Neural crest cell (in vitro differentiated cells): Measurements from ENCODE around the gene SCIN. TPM values are rescaled to one million over a fixed set of nuclear protein-coding genes. Genes with fewer than 3 reads are reported as not detected.
"Not testable (repeated sequence)": the region's sequence is repeated elsewhere in the genome, so short reads cannot be mapped to it uniquely, and the experiment has no call there.

Source experiments
- DNase-seq: peaks from one replicate; pipeline ENCODE4 v3.0.0; 2021; ENCODE audit warnings: low read depth, mixed read lengths, low spot score
- H3K27ac Mint-ChIP-seq: one replicate; pipeline ENCODE4 v1.8.0; 2021; ENCODE audit warnings: mild to moderate bottlenecking, mixed read lengths; ENCODE audit not compliant: unreplicated experiment
- H3K27me3 Mint-ChIP-seq: 2 replicates; pipeline ENCODE4 v1.8.0; 2021; ENCODE audit warnings: low read depth, mild to moderate bottlenecking, mixed read lengths
- H3K36me3 Mint-ChIP-seq: 2 replicates; pipeline ENCODE4 v1.8.0; 2021; ENCODE audit warnings: low read depth, mild to moderate bottlenecking, mixed read lengths
- H3K4me1 Mint-ChIP-seq: 2 replicates; pipeline ENCODE4 v1.8.0; 2021; ENCODE audit warnings: mixed read lengths
- H3K4me3 Mint-ChIP-seq: one replicate; pipeline ENCODE4 v1.8.0; 2021; ENCODE audit warnings: mild to moderate bottlenecking, mixed read lengths
- H3K9me3 Mint-ChIP-seq: 2 replicates; pipeline ENCODE4 v1.8.0; 2021; ENCODE audit warnings: mixed read lengths
- long read RNA-seq: library from polyadenylated mRNA; unstranded; transcript quantifications from one replicate; pipeline ENCODE4 v2.0.0, GENCODE V29; 2020
- total RNA-seq: library from RNA; stranded (reverse); gene quantifications from 2 replicates; pipeline ENCODE4 v1.2.1, GENCODE V29; 2021
- TF ChIP-seq, protein P1 (sequence below): fragments of 200-600 bp; sonication (generic); conservative IDR thresholded peaks from 2 replicates; pipeline ENCODE4 v1.5.0; 2021; ENCODE audit warnings: antibody characterized with exemption, mild to moderate bottlenecking

Gene SCIN
- total RNA-seq = not detected in 2 replicates
- long read RNA-seq = 0 reads

DNA sequence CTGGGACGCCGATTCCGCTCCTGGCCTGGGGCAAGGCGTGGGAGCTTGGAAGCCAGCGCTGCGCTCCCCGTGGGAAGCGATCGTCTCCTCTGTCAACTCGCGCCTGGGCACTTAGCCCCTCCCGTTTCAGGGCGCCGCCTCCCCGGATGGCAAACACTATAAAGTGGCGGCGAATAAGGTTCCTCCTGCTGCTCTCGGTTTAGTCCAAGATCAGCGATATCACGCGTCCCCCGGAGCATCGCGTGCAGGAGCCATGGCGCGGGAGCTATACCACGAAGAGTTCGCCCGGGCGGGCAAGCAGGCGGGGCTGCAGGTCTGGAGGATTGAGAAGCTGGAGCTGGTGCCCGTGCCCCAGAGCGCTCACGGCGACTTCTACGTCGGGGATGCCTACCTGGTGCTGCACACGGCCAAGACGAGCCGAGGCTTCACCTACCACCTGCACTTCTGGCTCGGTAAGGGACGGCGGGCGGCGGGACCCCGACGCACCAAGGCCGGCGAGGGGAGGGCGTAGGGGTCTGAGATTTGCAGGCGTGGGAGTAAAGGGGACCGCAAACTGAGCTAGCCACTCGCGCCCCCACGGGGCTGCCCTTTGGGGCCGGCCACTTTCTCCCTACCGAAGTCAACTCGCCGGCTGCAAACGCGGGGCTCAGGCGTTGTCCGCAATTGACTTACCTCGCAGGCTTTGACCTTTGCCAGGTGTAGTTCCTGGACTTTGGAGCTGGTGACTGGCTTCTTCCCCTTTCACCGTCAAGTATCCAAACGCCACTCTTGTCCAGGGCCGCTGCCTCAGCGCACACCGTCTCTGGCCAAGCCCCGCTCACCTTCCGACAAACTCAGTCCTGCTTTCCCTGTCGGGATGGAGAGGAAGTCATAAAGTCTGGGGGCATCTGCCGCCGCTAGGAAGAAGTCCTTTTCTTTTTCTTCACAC, at the start of gene SCIN:
TSS of gene SCIN (plus strand) at position 187 of the 928 bp plus-strand sequence. CDS start at position 254, 67 bp downstream.
- peak within 1 kb of the TSS; percentile 82 for H3K4me3 Mint-ChIP-seq
- no peaks in the 10 kb centered on the region for H3K9me3 Mint-ChIP-seq
- H3K27me3 Mint-ChIP-seq = peaks cover 74% of the 10 kb centered on the region
- H3K36me3 Mint-ChIP-seq = no peaks in the 10 kb centered on the region
- peak; percentile 22 for DNase-seq
- TF ChIP-seq, protein P1, sequence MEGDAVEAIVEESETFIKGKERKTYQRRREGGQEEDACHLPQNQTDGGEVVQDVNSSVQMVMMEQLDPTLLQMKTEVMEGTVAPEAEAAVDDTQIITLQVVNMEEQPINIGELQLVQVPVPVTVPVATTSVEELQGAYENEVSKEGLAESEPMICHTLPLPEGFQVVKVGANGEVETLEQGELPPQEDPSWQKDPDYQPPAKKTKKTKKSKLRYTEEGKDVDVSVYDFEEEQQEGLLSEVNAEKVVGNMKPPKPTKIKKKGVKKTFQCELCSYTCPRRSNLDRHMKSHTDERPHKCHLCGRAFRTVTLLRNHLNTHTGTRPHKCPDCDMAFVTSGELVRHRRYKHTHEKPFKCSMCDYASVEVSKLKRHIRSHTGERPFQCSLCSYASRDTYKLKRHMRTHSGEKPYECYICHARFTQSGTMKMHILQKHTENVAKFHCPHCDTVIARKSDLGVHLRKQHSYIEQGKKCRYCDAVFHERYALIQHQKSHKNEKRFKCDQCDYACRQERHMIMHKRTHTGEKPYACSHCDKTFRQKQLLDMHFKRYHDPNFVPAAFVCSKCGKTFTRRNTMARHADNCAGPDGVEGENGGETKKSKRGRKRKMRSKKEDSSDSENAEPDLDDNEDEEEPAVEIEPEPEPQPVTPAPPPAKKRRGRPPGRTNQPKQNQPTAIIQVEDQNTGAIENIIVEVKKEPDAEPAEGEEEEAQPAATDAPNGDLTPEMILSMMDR = no peak
- H3K4me1 Mint-ChIP-seq = peaks cover 13% of the 10 kb centered on the region
- no peak within 1 kb of the TSS for H3K27ac Mint-ChIP-seq

DNA sequence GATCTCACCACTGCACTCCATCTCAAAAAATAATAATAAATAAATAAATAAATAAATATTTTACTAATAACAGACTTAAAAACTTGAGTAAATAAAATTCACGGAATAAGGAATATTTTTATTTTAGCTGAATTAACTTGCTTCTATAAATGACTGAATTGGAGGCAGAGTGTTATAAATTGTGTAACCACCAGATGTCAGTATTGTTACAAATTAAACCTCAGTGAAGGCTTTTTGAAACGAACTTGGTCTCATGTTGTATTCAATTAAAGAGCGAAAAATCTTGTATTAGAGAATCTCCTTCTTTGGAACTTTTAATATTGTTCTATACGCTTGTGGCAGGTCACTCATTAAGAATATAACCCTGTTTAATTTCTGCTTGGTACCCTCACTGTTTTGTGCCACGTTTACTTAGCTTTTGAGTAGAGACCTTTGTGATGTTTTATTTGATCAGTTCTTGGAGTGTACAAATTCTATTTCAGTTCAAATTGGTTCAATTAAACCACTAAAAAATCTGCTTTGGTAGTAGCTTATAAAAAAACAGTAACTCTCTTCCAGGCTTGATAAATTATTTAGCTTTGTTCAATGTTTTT, 45.6 kb upstream of the SCIN start:
- Mint-ChIP-seq H3K27me3 (no peaks in the 10 kb centered on the region), H3K4me3 (no peak overlapping the region), H3K4me1 (peaks cover 5% of the 10 kb centered on the region), H3K27ac (no peak overlapping the region), H3K36me3 (no peaks in the 10 kb centered on the region), H3K9me3 (no peaks in the 10 kb centered on the region)
- no peak for DNase-seq
- TF ChIP-seq, protein P1 = peak; percentile 86

DNA sequence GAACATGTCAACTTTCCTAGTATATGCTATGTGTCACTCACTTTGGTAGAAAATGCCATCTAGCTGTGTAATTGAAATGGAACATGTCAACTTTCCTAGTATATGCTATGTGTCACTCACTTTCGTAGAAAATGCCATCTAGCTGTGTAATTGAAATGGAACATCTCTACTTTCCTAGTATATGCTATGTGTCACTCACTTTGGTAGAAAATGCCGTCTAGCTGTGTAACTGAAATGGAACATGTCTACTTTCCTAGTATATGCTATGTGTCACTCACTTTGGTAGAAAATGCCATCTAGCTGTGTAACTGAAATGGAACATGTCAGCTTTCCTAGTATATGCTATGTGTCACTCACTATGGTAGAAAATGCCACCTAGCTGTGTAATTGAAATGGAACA, 43.8 kb upstream of the SCIN start:
- H3K4me3 Mint-ChIP-seq, H3K36me3 Mint-ChIP-seq, H3K27ac Mint-ChIP-seq, H3K9me3 Mint-ChIP-seq, H3K4me1 Mint-ChIP-seq, H3K27me3 Mint-ChIP-seq, DNase-seq: not testable (repeated sequence)

DNA sequence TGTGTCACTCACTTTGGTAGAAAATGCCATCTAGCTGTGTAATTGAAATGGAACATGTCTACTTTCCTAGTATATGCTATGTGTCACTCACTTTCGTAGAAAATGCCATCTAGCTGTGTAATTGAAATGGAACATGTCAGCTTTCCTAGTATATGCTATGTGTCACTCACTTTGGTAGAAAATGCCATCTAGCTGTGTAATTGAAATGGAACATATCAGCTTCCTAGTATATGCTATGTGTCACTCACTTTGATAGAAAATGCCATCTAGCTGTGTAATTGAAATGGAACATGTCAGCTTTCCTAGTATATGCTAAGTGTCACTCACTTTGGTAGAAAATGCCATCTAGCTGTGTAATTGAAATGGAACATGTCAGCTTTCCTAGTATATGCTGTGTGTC, 42.9 kb upstream of the SCIN start:
- not testable (repeated sequence) for H3K27ac Mint-ChIP-seq, DNase-seq, H3K9me3 Mint-ChIP-seq, H3K4me3 Mint-ChIP-seq, H3K27me3 Mint-ChIP-seq, H3K36me3 Mint-ChIP-seq, H3K4me1 Mint-ChIP-seq

DNA sequence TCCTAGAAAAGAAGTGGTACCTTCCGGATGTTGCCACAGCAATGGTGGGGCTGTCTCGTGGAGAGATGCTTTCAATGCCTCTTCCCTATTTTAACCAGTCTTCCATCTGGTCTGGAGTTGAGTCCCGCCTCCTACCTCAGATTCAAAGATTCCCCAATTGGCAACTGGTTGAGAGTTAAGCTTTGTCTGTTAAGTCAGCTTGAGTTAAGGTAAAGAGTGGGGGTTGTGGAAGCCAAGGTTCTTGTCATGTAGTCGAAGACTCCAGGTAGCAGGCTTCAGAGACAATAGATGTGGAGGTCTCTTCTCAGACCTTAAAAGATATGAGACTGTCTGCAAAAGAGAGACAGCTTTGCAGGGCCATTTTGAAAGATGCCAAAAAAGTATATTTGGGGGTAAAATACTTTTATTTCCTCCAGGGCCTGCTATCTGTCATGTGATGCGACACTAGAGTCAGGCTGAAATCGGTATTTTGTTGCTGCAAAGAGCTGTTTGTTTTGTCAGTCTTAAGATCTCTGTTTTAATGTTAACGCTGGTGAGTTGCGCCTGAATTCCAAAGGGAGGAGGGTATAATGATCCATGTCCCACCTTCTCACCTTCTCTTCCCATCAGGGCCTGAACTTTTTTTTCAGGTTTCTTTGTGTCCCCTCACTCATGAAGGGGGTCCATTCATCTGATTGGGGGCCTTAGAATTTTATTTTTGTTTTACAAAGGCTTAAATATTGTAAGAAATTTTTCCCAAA, 40.4 kb upstream of the SCIN start:
- Mint-ChIP-seq H3K27me3 (no peaks in the 10 kb centered on the region), H3K4me1 (peaks cover under 1% of the 10 kb centered on the region), H3K4me3 (no peak overlapping the region), H3K9me3 (no peaks in the 10 kb centered on the region), H3K27ac (no peak overlapping the region), H3K36me3 (no peaks in the 10 kb centered on the region)
- no peak for DNase-seq
- TF ChIP-seq, protein P1 = no peak

DNA sequence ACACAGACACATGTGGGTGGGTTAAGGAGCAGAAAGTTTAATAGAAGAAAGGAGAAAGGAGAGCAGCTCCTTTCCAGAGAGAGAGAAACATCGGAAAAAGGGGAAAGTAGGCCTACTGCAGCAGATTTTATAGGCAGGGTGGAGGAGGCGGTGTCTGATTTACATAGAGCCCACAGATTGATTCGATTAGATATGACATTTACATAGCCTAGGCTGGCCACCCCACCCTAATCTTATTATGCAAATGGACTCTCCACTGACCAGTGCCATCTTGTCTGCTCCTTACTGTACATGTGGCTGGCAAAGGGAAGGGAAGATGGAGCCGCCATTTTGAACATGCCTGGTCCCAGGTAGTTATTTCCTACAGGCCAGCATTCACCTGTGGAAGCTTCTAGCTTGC, 38.7 kb upstream of the SCIN start:
- H3K9me3 Mint-ChIP-seq = peaks cover 3% of the 10 kb centered on the region
- TF ChIP-seq, protein P1 = no peak
- H3K27ac Mint-ChIP-seq = no peak overlapping the region
- H3K27me3 Mint-ChIP-seq = no peaks in the 10 kb centered on the region
- H3K4me1 Mint-ChIP-seq = no peaks in the 10 kb centered on the region
- H3K4me3 Mint-ChIP-seq = no peak overlapping the region
- peaks cover under 1% of the 10 kb centered on the region for H3K36me3 Mint-ChIP-seq
- DNase-seq = no peak
